HepG2 (cell line): Measurements from ENCODE around the gene PDLIM4. TPM values are rescaled to one million over a fixed set of nuclear protein-coding genes. Genes with fewer than 3 reads are reported as not detected.

Experiments
- ADNP ChIP-seq: sonication (generic); formaldehyde crosslinking; IDR thresholded peaks from 2 replicates; pipeline ENCODE4 v1.4.0; 2020; ENCODE audit warnings: missing genetic modification reagents
- EHMT2 ChIP-seq: fragments of 200-600 bp; sonication (generic); IDR thresholded peaks from 2 replicates; pipeline ENCODE4 v1.7.0; 2017; ENCODE audit warnings: antibody characterized with exemption, low read depth, low read length, borderline replicate concordance
- GATA4 ChIP-seq: sonication (generic); IDR thresholded peaks from 2 replicates; pipeline ENCODE4 v1.6.1; 2016; ENCODE audit warnings: antibody characterized with exemption, low read depth, borderline replicate concordance
- HNF1A ChIP-seq, 2 experiments: sonication (generic) in 1 of 2; formaldehyde crosslinking in 1 of 2; IDR thresholded peaks; 2 replicates each; pipeline versions ENCODE4 v1.4.0 to v1.6.1; 2016 to 2020; ENCODE audit warnings: borderline replicate concordance in 1 of 2, low read depth in 1 of 2, mild to moderate bottlenecking in 1 of 2, missing genetic modification reagents in 1 of 2
- HOXA5 ChIP-seq: sonication (generic); formaldehyde crosslinking; IDR thresholded peaks from 2 replicates; pipeline ENCODE4 v1.4.0; 2020; ENCODE audit warnings: missing genetic modification reagents
- MNT ChIP-seq: fragments of 450-650 bp; IDR thresholded peaks from 2 replicates; pipeline ENCODE4 v1.6.1; 2016
- NFYC ChIP-seq: IDR thresholded peaks from 2 replicates; pipeline ENCODE4 v1.6.1; 2016; ENCODE audit warnings: missing genetic modification reagents, missing compliant biosample characterization
- NR2F2 ChIP-seq: IDR thresholded peaks from 2 replicates; pipeline ENCODE4 v1.6.1; 2012; ENCODE audit warnings: low read depth, inconsistent platforms, borderline replicate concordance
- RBAK ChIP-seq: sonication (generic); formaldehyde crosslinking; IDR thresholded peaks from 2 replicates; pipeline ENCODE4 v1.5.1; 2020; ENCODE audit warnings: mild to moderate bottlenecking, missing genetic modification reagents
- RBM22 ChIP-seq: fragments of 200-400 bp; formaldehyde crosslinking; optimal IDR thresholded peaks from 2 replicates; pipeline ENCODE3; 2017; ENCODE audit warnings: mild to moderate bottlenecking, low read length, moderate library complexity
- SALL2 ChIP-seq: sonication (generic); formaldehyde crosslinking; IDR thresholded peaks from 2 replicates; pipeline ENCODE4 v1.8.1; 2023; ENCODE audit warnings: mild to moderate bottlenecking, missing genetic modification reagents, inconsistent platforms
- SIN3A ChIP-seq: IDR thresholded peaks from 2 replicates; pipeline ENCODE4 v1.6.1; 2011; ENCODE audit warnings: low read depth, mild to moderate bottlenecking, control low read depth, low read length, borderline replicate concordance
- SOX13 ChIP-seq, 3 experiments: fragments of 450-650 bp in 1 of 3; sonication (generic) in 1 of 3; formaldehyde crosslinking in 1 of 3; IDR thresholded peaks in 2 of 3; conservative IDR thresholded peaks in 1 of 3; 2 replicates each; pipeline versions ENCODE4 v1.5.0 to v1.6.1; 2016 to 2020; ENCODE audit warnings: antibody characterized with exemption in 1 of 3, mild to moderate bottlenecking in 1 of 3, missing compliant biosample characterization in 1 of 3, missing genetic modification reagents in 1 of 3, moderate library complexity in 1 of 3
- SOX5 ChIP-seq: IDR thresholded peaks from 2 replicates; pipeline ENCODE4 v1.6.1; 2016; ENCODE audit warnings: borderline replicate concordance
- YEATS4 ChIP-seq: sonication (generic); formaldehyde crosslinking; IDR thresholded peaks from 2 replicates; pipeline ENCODE4 v1.4.0; 2020; ENCODE audit warnings: missing genetic modification reagents, borderline replicate concordance
- ZBTB1 ChIP-seq: sonication (generic); formaldehyde crosslinking; IDR thresholded peaks from 2 replicates; pipeline ENCODE4 v1.4.0; 2020; ENCODE audit warnings: missing genetic modification reagents, borderline replicate concordance
- ZNF230 ChIP-seq: sonication (generic); formaldehyde crosslinking; IDR thresholded peaks from 2 replicates; pipeline ENCODE4 v1.4.0; 2020; ENCODE audit warnings: mild to moderate bottlenecking, missing genetic modification reagents
- ZNF331 ChIP-seq: sonication (generic); formaldehyde crosslinking; IDR thresholded peaks from 2 replicates; pipeline ENCODE4 v1.4.0; 2020; ENCODE audit warnings: missing genetic modification reagents
- ZNF557 ChIP-seq: sonication (generic); formaldehyde crosslinking; IDR thresholded peaks from 2 replicates; pipeline ENCODE4 v1.4.0; 2020; ENCODE audit warnings: missing genetic modification reagents
- ZNF670 ChIP-seq: sonication (generic); formaldehyde crosslinking; IDR thresholded peaks from 2 replicates; pipeline ENCODE4 v1.8.0; 2022; ENCODE audit warnings: mild to moderate bottlenecking, missing genetic modification reagents, borderline replicate concordance
- ZNF75D ChIP-seq: sonication (generic); formaldehyde crosslinking; IDR thresholded peaks from 2 replicates; pipeline ENCODE4 v1.8.1; 2023; ENCODE audit warnings: missing genetic modification reagents, mild to moderate bottlenecking, borderline replicate concordance
- polyA plus RNA-seq, 8 experiments: library from polyadenylated mRNA; depleted of rRNA in 3 of 8; stranded (reverse) in 7 of 8; unstranded in 1 of 8; fragments of >200 nt; fragmentation: Illumina TruSeq in 4 of 8; extraction: Trizol in 4 of 8; gene quantifications; 2 replicates each; pipeline versions ENCODE4 v1.2.1 to v1.2.3, GENCODE V29; 2011 to 2016; ENCODE audit warnings: low read depth in 4 of 8, missing spikeins in 1 of 8, mixed read lengths in 1 of 8; ENCODE audit not compliant: insufficient read depth in 1 of 8
- total RNA-seq, 5 experiments: library from RNA; depleted of rRNA; stranded (reverse); fragments of >200 nt; fragmentation: Illumina TruSeq; extraction: Trizol; gene quantifications; 2 replicates each; pipeline ENCODE4 v1.2.3, GENCODE V29; 2016; ENCODE audit warnings: low read depth in 1 of 5
- TF ChIP-seq, protein P1 (sequence below): sonication (generic); formaldehyde crosslinking; IDR thresholded peaks from 2 replicates; pipeline ENCODE4 v1.4.0; 2020; ENCODE audit warnings: missing genetic modification reagents

PDLIM4 gene
- total and polyA plus RNA-seq, 2 of the 13 experiments (the other 11 are each of a cell fraction or from before 2014, with no cell fraction given), result 1.1 to 2.3 TPM

- TF ChIP-seq HNF1A (IDR thresholded peaks at IDR 0.05; ENCODE audit: low read depth) (no peak), HNF1A (CRISPR knock-in tag; IDR thresholded peaks at IDR 0.05; ENCODE audit: borderline replicate concordance) (no peak; the same call in 1 of the 2 replicates), NR2F2 (no peak), ZNF75D (CRISPR knock-in tag) (no peak), GATA4 (peak; percentile 52; the same call in 1 of the 2 replicates), RBM22 (no peak), YEATS4 (CRISPR knock-in tag) (peak; percentile 76), SALL2 (CRISPR knock-in tag) (peak; percentile 81), SOX5 (CRISPR knock-in tag) (peak; percentile 47; the same call in 1 of the 2 replicates), MNT (peak; percentile 41; the same call in 1 of the 2 replicates), ADNP (CRISPR knock-in tag) (no peak), ZNF230 (CRISPR knock-in tag) (0 out of 2 replicates have a peak, but pooled peaks have one; percentile 17), ZBTB1 (CRISPR knock-in tag) (no peak), HOXA5 (peak; percentile 58), NFYC (CRISPR knock-in tag) (no peak), ZNF331 (CRISPR knock-in tag) (peak; percentile 80), RBAK (CRISPR knock-in tag) (no peak), ZNF557 (CRISPR knock-in tag) (0 out of 2 replicates have a peak, but pooled peaks have one; percentile 27), ZNF670 (CRISPR knock-in tag) (peak; percentile 98), SIN3A (no peak), SOX13 (IDR thresholded peaks at IDR 0.05) (no peak), SOX13 (CRISPR knock-in tag; conservative IDR thresholded peaks at IDR 0.05 in 1 of 2, IDR thresholded peaks at IDR 0.05 in 1 of 2) (peak in 1 of 2 experiments; percentile 32; a peak in 1 of 4 replicates), EHMT2 (no peak)
- TF ChIP-seq, protein P1, sequence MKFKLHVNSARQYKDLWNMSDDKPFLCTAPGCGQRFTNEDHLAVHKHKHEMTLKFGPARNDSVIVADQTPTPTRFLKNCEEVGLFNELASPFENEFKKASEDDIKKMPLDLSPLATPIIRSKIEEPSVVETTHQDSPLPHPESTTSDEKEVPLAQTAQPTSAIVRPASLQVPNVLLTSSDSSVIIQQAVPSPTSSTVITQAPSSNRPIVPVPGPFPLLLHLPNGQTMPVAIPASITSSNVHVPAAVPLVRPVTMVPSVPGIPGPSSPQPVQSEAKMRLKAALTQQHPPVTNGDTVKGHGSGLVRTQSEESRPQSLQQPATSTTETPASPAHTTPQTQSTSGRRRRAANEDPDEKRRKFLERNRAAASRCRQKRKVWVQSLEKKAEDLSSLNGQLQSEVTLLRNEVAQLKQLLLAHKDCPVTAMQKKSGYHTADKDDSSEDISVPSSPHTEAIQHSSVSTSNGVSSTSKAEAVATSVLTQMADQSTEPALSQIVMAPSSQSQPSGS, result peak; percentile 63
Observed at GRCh38 chr5:132293992-132294727, 36.7 kb downstream of the PDLIM4 start, which contains the start of gene SLC22A4 (continued).
